ENCODE measurements around the gene CCDC71.

GRCh38 chr3:49132437-49133225 is 33.5 kb downstream of the CCDC71 start, which contains the start of gene LAMB2:
- TF ChIP-seq ZNF557 (CRISPR knock-in tag; IDR thresholded peaks at IDR 0.05) (no peak; the same call in 1 of the 2 replicates), ZNF121 (CRISPR knock-in tag; IDR thresholded peaks at IDR 0.05) (0 out of 2 replicates have a peak, but pooled peaks have one; percentile 21), ZNF724P (CRISPR knock-in tag; IDR thresholded peaks at IDR 0.05; ENCODE audit: borderline replicate concordance) (peak; percentile 59; the same call in 1 of the 2 replicates), ZBTB34 (CRISPR knock-in tag; IDR thresholded peaks at IDR 0.05) (peak; percentile 74; the same call in 1 of the 2 replicates), JUN (CRISPR knock-in tag; IDR thresholded peaks at IDR 0.05) (0 out of 2 replicates have a peak, but pooled peaks have one; percentile 12), POLR2A (IDR thresholded peaks at IDR 0.05; ENCODE audit: insufficient read depth in 1 of 2, low read depth in 2 of 2, low read length in 2 of 2) (peak; percentile 52 to 82; a peak in 2 of 4 replicates)

All from HepG2 (cell line).